Keratinocyte (primary cell): ENCODE measurements around the gene KAT6B.

Source experiments
- CTCF ChIP-seq, 3 experiments: IDR thresholded peaks in 1 of 3; conservative IDR thresholded peaks in 1 of 3; optimal IDR thresholded peaks in 1 of 3; 2 replicates in 2 of 3; 3 replicates in 1 of 3; pipeline versions ENCODE3 to v1.5.1; 2011; ENCODE audit warnings: low read length in 3 of 3, mild to moderate bottlenecking in 3 of 3, moderate library complexity in 2 of 3, control low read depth in 1 of 3, inconsistent platforms in 1 of 3; ENCODE audit not compliant: insufficient read depth in 2 of 3; ENCODE audit errors: extremely low read depth in 1 of 3
- EZH2 ChIP-seq: IDR thresholded peaks from one replicate; pipeline ENCODE4 v1.6.1; 2012; ENCODE audit warnings: inconsistent platforms, mild to moderate bottlenecking, low read length, moderate library complexity

- TF ChIP-seq CTCF (optimal IDR thresholded peaks at IDR 0.05 in 1 of 3, IDR thresholded peaks at IDR 0.05 in 1 of 3, conservative IDR thresholded peaks at IDR 0.05 in 1 of 3; ENCODE audit: extremely low read depth in 1 of 3, insufficient read depth in 2 of 3, low read length in 3 of 3) (no peak), EZH2 (no peak)
Observed at GRCh38 chr10:74982634-74982982, 156.2 kb downstream of the KAT6B start.
